ENCODE results near the gene AKAP13. TPM values are rescaled to one million over a fixed set of nuclear protein-coding genes. Genes with fewer than 3 reads are reported as not detected.
A peak's percentile ranks its signal among the peaks of the same experiment; 100 is the strongest.
"Not testable (repeated sequence)": the region's sequence is repeated elsewhere in the genome, so short reads cannot be mapped to it uniquely, and the experiment has no call there.

AKAP13 gene
- polyA plus RNA-seq, 5 donors = 73.8 to 98.5 (median 87.9) TPM

GRCh38 chr15:85535533-85536330 is 155.3 kb downstream of the AKAP13 start:
- DNase-seq = not testable (repeated sequence)

- DNase-seq = no peak
Observed at GRCh38 chr15:85536341-85536740, 155.9 kb downstream of the AKAP13 start.

GRCh38 chr15:85539491-85539890 is 159.1 kb downstream of the AKAP13 start:
- DNase-seq = no peak

GRCh38 chr15:85540085-85540797 is 159.8 kb downstream of the AKAP13 start:
- no peak for DNase-seq

- no peak for DNase-seq
Observed at GRCh38 chr15:85541744-85542143, 161.3 kb downstream of the AKAP13 start.

- no peak for DNase-seq
Observed at GRCh38 chr15:85542488-85542887, 162.1 kb downstream of the AKAP13 start.

GRCh38 chr15:85542895-85543331 is 162.5 kb downstream of the AKAP13 start:
- DNase-seq = no peak

GRCh38 chr15:85543741-85544155 is 163.3 kb downstream of the AKAP13 start:
- no peak for DNase-seq

- peak; percentile 59 to 74 for DNase-seq
Observed at GRCh38 chr15:85545185-85545584, 164.8 kb downstream of the AKAP13 start.

GRCh38 chr15:85545752-85546151 is 165.3 kb downstream of the AKAP13 start:
- no peak for DNase-seq

GRCh38 chr15:85547386-85547785 is 167.0 kb downstream of the AKAP13 start:
- no peak for DNase-seq

- no peak for DNase-seq
Observed at GRCh38 chr15:85550283-85550682, 169.9 kb downstream of the AKAP13 start.

- no peak for DNase-seq
Observed at GRCh38 chr15:85551221-85551832, 170.9 kb downstream of the AKAP13 start.

GRCh38 chr15:85554852-85555521 is 174.6 kb downstream of the AKAP13 start:
- DNase-seq = no peak

GRCh38 chr15:85555875-85556617 is 175.6 kb downstream of the AKAP13 start:
- DNase-seq = no peak

GRCh38 chr15:85556618-85556895 is 176.2 kb downstream of the AKAP13 start:
- DNase-seq = no peak

- no peak for DNase-seq
Observed at GRCh38 chr15:85557385-85557784, 177.0 kb downstream of the AKAP13 start.

GRCh38 chr15:85558848-85559247 is 178.4 kb downstream of the AKAP13 start:
- no peak for DNase-seq

- DNase-seq = no peak
Observed at GRCh38 chr15:85559530-85559929, 179.1 kb downstream of the AKAP13 start.

GRCh38 chr15:85562824-85563223 is 182.4 kb downstream of the AKAP13 start:
- DNase-seq = no peak

GRCh38 chr15:85563328-85563727 is 182.9 kb downstream of the AKAP13 start:
- DNase-seq = no peak

- DNase-seq = no peak
Observed at GRCh38 chr15:85563731-85564130, 183.3 kb downstream of the AKAP13 start.
